ENCODE measurements around the gene SIGLECL1. TPM values are rescaled to one million over a fixed set of nuclear protein-coding genes. Genes with fewer than 3 reads are reported as not detected.

The SIGLECL1 gene
- total RNA-seq, 1 donor from 2014 or later = not detected

- DNase-seq = no peak
These were observed 44.7 kb downstream of the SIGLECL1 start for GRCh38 chr19:51295382-51296126.

DNA sequence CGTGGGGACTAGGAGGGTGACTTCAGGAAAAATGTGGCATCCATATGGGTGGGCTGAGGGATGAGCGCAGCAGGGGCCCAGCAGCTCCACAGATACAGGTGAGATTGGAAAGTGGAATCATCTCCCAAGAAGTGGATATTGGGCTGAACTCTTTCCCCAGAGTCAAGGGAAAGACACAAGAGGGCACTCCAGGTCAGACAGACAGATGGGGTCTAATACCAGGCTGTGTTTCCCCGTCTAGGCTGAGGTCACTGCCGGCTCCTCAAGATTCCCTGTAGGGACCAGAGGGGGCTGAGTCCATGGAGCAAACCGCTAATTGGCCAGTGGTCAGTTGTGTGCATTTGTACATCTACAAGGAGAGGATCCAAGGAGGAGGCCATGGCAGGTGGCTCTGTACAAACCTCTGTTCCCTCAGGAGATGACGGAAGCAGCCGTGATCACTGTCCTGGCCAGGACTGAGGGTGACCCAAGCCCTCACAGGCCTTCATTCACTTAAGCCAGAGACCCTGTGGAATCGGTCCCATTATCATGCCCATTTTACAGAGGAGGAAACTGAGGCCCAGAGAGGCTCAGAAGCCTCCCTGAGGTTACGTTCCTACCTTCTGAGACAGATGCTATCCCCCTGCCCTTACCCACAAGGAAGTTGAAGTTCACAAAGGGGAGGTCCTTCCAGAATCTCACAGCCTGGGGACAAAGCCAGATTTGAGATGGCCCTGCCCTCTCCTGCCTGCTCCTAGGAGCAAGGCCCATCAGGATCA lies 45.6 kb downstream of the SIGLECL1 start:
- no peak for DNase-seq

DNA sequence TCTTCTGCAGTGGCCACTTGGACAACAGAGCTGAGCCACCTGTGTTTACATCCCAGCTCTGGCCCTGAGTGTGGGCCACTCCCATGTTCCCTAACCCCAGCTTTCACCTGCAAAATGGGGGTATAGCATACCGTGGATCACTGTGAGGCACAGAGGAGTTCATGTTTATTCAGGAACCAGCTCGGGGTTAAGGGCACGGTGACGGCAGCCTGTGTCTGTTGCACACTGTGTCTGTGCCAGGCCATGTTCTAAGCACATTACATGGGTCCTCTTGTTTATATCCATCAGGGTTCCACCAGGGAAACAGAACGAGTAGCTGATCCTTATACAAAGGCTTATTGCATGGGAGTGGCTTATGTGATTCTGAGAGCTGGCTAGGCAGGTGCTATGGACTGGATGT lies 46.5 kb downstream of the SIGLECL1 start:
- no peak for DNase-seq

GRCh38 chr19:51301266-51301665 lies 50.4 kb downstream of the SIGLECL1 start:
- DNase-seq = no peak

DNA sequence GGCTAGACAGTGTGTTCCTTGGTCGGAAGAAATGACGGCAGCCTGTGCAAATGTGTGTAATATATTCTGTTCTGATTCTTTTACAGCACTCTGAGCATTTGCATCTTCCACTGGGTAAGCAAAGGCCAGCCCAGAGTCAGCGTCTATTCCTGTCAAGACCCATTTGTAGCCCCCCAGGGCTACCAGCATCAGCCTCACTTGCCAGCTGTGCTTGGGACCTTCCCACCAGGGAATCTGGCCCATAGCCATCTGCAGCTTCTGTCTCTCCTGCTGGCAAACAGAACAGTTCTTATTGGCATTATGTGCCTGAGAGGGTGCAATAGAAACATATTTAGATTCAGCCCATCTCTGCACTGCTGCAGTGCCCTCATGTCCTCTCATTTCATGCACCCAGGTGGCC lies 54.6 kb downstream of the SIGLECL1 start:
- DNase-seq = no peak

- no peak for DNase-seq
These were observed 60.7 kb downstream of the SIGLECL1 start, which contains the start of gene IGLON5 for GRCh38 chr19:51311351-51312257. Gene IGLON5 (plus strand): TSS chr19:51311644. CDS start chr19:51311848, 204 bp downstream.

DNA sequence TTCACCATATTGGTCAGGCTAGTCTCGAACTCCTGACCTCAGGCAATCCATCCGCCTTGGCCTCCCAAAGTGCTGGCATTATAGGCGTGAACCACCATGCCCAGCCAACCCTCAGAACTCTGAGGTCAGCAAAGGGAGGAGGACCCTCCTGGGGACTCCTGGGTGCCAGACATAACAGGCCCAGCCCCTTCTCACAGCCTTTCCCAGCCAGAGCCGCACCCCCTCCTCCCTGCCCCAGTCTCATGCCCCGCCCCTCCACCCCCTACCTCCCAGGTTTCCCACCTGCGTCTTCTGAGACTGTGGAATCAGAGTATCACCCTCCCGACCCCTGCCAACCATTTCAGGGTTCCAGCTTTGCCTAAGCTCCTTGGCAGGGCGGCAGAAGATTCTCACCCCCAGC lies 65.8 kb downstream of the SIGLECL1 start:
- DNase-seq = no peak

GRCh38 chr19:51317376-51317775 lies 66.5 kb downstream of the SIGLECL1 start:
- DNase-seq = no peak

DNA sequence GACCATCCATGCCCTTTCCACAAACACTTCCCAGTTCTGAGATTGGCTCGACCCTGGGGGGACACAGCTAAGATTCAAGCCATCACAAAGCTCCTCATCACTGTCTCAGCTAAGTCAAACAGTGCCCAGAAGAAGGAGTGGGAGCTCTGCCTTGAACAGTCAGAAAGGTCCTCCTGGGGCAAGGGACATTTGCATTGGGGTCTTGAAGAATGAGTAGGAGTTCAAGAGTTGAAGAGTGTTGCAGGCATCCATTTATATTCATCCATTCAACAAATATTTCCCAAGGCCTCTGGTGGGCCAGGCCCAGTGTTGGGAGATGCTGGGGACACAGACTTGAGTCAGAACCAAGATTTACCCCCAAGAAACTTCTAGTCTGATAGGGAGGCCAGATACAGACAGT lies 67.1 kb downstream of the SIGLECL1 start:
- no peak for DNase-seq

Small RNAs within 50 kb of the gene (small RNA-seq; reads per million reads assigned to genes)
- not detected for gene MIR8074 (ENCODE audit: low replicate concordance)

Other genes starting within 250 kb of the SIGLECL1 start
- 14.3 TPM for gene KLK8, start 249.5 kb upstream of the SIGLECL1 start, total RNA-seq
- 22.4 TPM for gene KLK10, start 231.4 kb upstream of the SIGLECL1 start, total RNA-seq
- 19.5 TPM for gene KLK11, start 224.5 kb upstream of the SIGLECL1 start, total RNA-seq
- gene KLK12, start 216.1 kb upstream of the SIGLECL1 start, total RNA-seq = 0.69 TPM
- gene KLK13, start 186.0 kb upstream of the SIGLECL1 start, total RNA-seq = 4.9 TPM
- gene KLK14, start 168.2 kb upstream of the SIGLECL1 start, total RNA-seq = 9.5 TPM
- gene CTU1, start 142.7 kb upstream of the SIGLECL1 start, total RNA-seq = 2.4 TPM
- 3.1 TPM for gene SIGLEC9, start 126.2 kb upstream of the SIGLECL1 start, total RNA-seq
- gene SIGLEC7, start 108.8 kb upstream of the SIGLECL1 start, total RNA-seq = 0.49 TPM
- 4.5 TPM for gene CD33, start 26.0 kb upstream of the SIGLECL1 start, total RNA-seq
- not detected for gene IGLON5, start 60.6 kb downstream of the SIGLECL1 start, total RNA-seq
- 2.3 TPM for gene VSIG10L, start 91.1 kb downstream of the SIGLECL1 start, total RNA-seq
- 40.7 TPM for gene ETFB, start 115.3 kb downstream of the SIGLECL1 start, total RNA-seq
- not detected for gene CLDND2, start 117.9 kb downstream of the SIGLECL1 start, total RNA-seq
- gene NKG7, start 121.6 kb downstream of the SIGLECL1 start, total RNA-seq = 7.5 TPM
- gene LIM2, start 136.9 kb downstream of the SIGLECL1 start, total RNA-seq = not detected
- not detected for gene C19orf84, start 139.5 kb downstream of the SIGLECL1 start, total RNA-seq
- gene SIGLEC10, start 166.6 kb downstream of the SIGLECL1 start, total RNA-seq = 1.7 TPM
- 0.59 TPM for gene SIGLEC8, start 207.4 kb downstream of the SIGLECL1 start, total RNA-seq
- gene CEACAM18, start 227.5 kb downstream of the SIGLECL1 start, total RNA-seq = not detected

Measured in skin of body (tissue), 3 donors.